Fibroblast of lung (primary cell): ENCODE measurements around the gene TNFRSF1A. TPM values are rescaled to one million over a fixed set of nuclear protein-coding genes. Genes with fewer than 3 reads are reported as not detected.

ENCODE experiments used
- DNase-seq, 2 donors: peaks; one replicate each; pipeline versions ENCODE4 v3.0.0 to v3.0.0-alpha.2; 2010; ENCODE audit warnings: low read depth in 2 of 2
- H2AFZ ChIP-seq: 2 replicates; pipeline ENCODE4 v1.5.1; 2012; ENCODE audit warnings: low read length, control low read depth, inconsistent platforms
- H3K27ac ChIP-seq: 2 replicates; pipeline ENCODE4 v1.5.1; 2011; ENCODE audit warnings: low read length, control low read depth; ENCODE audit not compliant: insufficient read depth
- H3K27me3 ChIP-seq: 2 replicates; pipeline ENCODE4 v1.5.1; 2011; ENCODE audit warnings: mild to moderate bottlenecking, low read length; ENCODE audit not compliant: control insufficient read depth, insufficient read depth
- H3K36me3 ChIP-seq: 2 replicates; pipeline ENCODE4 v1.5.1; 2011; ENCODE audit warnings: low read length; ENCODE audit not compliant: control insufficient read depth, insufficient read depth
- H3K4me1 ChIP-seq: 2 replicates; pipeline ENCODE4 v1.5.1; 2011; ENCODE audit warnings: low read length; ENCODE audit not compliant: control insufficient read depth, insufficient read depth; ENCODE audit errors: extremely low read depth
- H3K4me2 ChIP-seq: 2 replicates; pipeline ENCODE4 v1.5.1; 2011; ENCODE audit warnings: low read length, control low read depth; ENCODE audit not compliant: insufficient read depth; ENCODE audit errors: extremely low read depth
- H3K4me3 ChIP-seq, 4 experiments: fragments of 200-600 bp in 1 of 4; sonication (generic) in 1 of 4; replicated peaks in 1 of 4; 2 replicates each; pipeline ENCODE4 v1.5.1; 2011 to 2016; ENCODE audit warnings: low read length in 4 of 4, low read depth in 3 of 4, mild to moderate bottlenecking in 3 of 4, control low read depth in 2 of 4, inconsistent platforms in 1 of 4, mixed read lengths in 1 of 4; ENCODE audit not compliant: insufficient read depth in 1 of 4; ENCODE audit errors: control extremely low read depth in 1 of 4
- H3K79me2 ChIP-seq: 2 replicates; pipeline ENCODE4 v1.5.1; 2012; ENCODE audit warnings: mild to moderate bottlenecking, low read length, inconsistent platforms; ENCODE audit not compliant: control insufficient read depth, insufficient read depth
- H3K9ac ChIP-seq: 2 replicates; pipeline ENCODE4 v1.5.1; 2011; ENCODE audit warnings: mild to moderate bottlenecking, low read length, control low read depth; ENCODE audit not compliant: insufficient read depth
- H3K9me3 ChIP-seq: 2 replicates; pipeline ENCODE4 v1.5.1; 2012; ENCODE audit warnings: low read depth, low read length; ENCODE audit not compliant: control insufficient read depth, insufficient read depth
- H4K20me1 ChIP-seq: 2 replicates; pipeline ENCODE4 v1.5.1; 2011; ENCODE audit warnings: low read length; ENCODE audit not compliant: control insufficient read depth, insufficient read depth; ENCODE audit errors: extremely low read depth
- CTCF ChIP-seq, 2 donors: IDR thresholded peaks in 1 of 2; conservative IDR thresholded peaks in 1 of 2; 1 replicate in 1 of 2; 2 replicates in 1 of 2; pipeline ENCODE4 v1.5.1; 2011 to 2012; ENCODE audit warnings: low read length in 2 of 2, control low read depth in 1 of 2, inconsistent platforms in 1 of 2, low read depth in 1 of 2, mild to moderate bottlenecking in 1 of 2
- EZH2 ChIP-seq: IDR thresholded peaks from 2 replicates; pipeline ENCODE4 v1.5.1; 2012; ENCODE audit warnings: low read length, control low read depth, mild to moderate bottlenecking; ENCODE audit errors: missing control alignments
- polyA plus RNA-seq, 2 donors: library from polyadenylated mRNA; depleted of rRNA in 1 of 2; stranded (reverse) in 1 of 2; unstranded in 1 of 2; fragments of >200 nt; gene quantifications; 2 replicates each; pipeline ENCODE4 v1.2.1, GENCODE V29; 2011 to 2012; ENCODE audit warnings: missing spikeins in 1 of 2
- total RNA-seq: library from RNA; depleted of rRNA; stranded (reverse); fragments of >200 nt; gene quantifications from 2 replicates; pipeline ENCODE4 v1.2.1, GENCODE V29; 2014

The TNFRSF1A gene
- total and polyA plus RNA-seq, 2 donors (not counting 1 experiment from before 2014, with no cell fraction given), result 157 to 257 TPM

GRCh38 chr12:6318440-6318879 lies 23.4 kb downstream of the TNFRSF1A start:
- Histone ChIP-seq H3K4me3 (no peak overlapping the region), H3K4me2 (no peak overlapping the region), H3K36me3 (no peaks in the 10 kb centered on the region), H3K79me2 (no peaks in the 10 kb centered on the region), H3K27me3 (no peaks in the 10 kb centered on the region), H3K27ac (no peak overlapping the region), H4K20me1 (no peaks in the 10 kb centered on the region), H3K9me3 (no peaks in the 10 kb centered on the region), H3K4me1 (peaks cover under 1% of the 10 kb centered on the region), H3K9ac (no peak overlapping the region), H2AFZ (no peak overlapping the region)
- no peak for TF ChIP-seq EZH2
- no peak for TF ChIP-seq CTCF (conservative IDR thresholded peaks at IDR 0.05 in 1 of 2, IDR thresholded peaks at IDR 0.05 in 1 of 2; ENCODE audit: low read depth in 1 of 2, low read length in 2 of 2)
- DNase-seq, result no peak

- Histone ChIP-seq H4K20me1 (no peaks in the 10 kb centered on the region), H3K36me3 (no peaks in the 10 kb centered on the region), H3K27me3 (no peaks in the 10 kb centered on the region), H3K79me2 (no peaks in the 10 kb centered on the region), H3K4me1 (peaks cover 4% of the 10 kb centered on the region), H2AFZ (no peak overlapping the region), H3K9me3 (no peaks in the 10 kb centered on the region), H3K4me2 (no peak overlapping the region), H3K27ac (no peak overlapping the region), H3K4me3 (no peak overlapping the region), H3K9ac (no peak overlapping the region)
- no peak for DNase-seq
- TF ChIP-seq CTCF (conservative IDR thresholded peaks at IDR 0.05 in 1 of 2, IDR thresholded peaks at IDR 0.05 in 1 of 2; ENCODE audit: low read depth in 1 of 2, low read length in 2 of 2) (no peak), EZH2 (no peak)
Measured at GRCh38 chr12:6317693-6318439, 24.0 kb downstream of the TNFRSF1A start.

- no peaks in the 10 kb centered on the region for H3K9me3 ChIP-seq
- no peak overlapping the region for H3K9ac ChIP-seq
- no peak overlapping the region for H2AFZ ChIP-seq
- no peaks in the 10 kb centered on the region for H3K36me3 ChIP-seq
- no peaks in the 10 kb centered on the region for H4K20me1 ChIP-seq
- no peak overlapping the region for H3K4me2 ChIP-seq
- H3K27me3 ChIP-seq, result no peaks in the 10 kb centered on the region
- DNase-seq, result no peak
- no peak overlapping the region for H3K4me3 ChIP-seq
- peaks cover 8% of the 10 kb centered on the region for H3K4me1 ChIP-seq
- no peak for TF ChIP-seq CTCF (conservative IDR thresholded peaks at IDR 0.05 in 1 of 2, IDR thresholded peaks at IDR 0.05 in 1 of 2; ENCODE audit: low read depth in 1 of 2, low read length in 2 of 2)
- no peak for TF ChIP-seq EZH2
- no peaks in the 10 kb centered on the region for H3K79me2 ChIP-seq
- H3K27ac ChIP-seq, result no peak overlapping the region
Measured at GRCh38 chr12:6316921-6317692, 24.8 kb downstream of the TNFRSF1A start.
